ENCODE measurements around the gene CLSTN2. TPM values are rescaled to one million over a fixed set of nuclear protein-coding genes. Genes with fewer than 3 reads are reported as not detected.

Gene CLSTN2
- total RNA-seq, 4 donors from 2014 or later = 3.7 to 9.5 (median 7.4) TPM

GRCh38 chr3:139939681-139940190 is 4.8 kb downstream of the CLSTN2 start:
- H3K4me1 ChIP-seq = peaks cover 18 to 23% (median 20%) of the 10 kb centered on the region in 4 donors
- 83% methylated on average over 2 of the region's 2 CpGs for WGBS
- peak; percentile 89 for DNase-seq (ENCODE audit: extremely low spot score)
- no peak for TF ChIP-seq EP300 (IDR thresholded peaks at IDR 0.05)
- no peak for TF ChIP-seq POLR2AphosphoS5 (IDR thresholded peaks at IDR 0.05)
- TF ChIP-seq POLR2A (IDR thresholded peaks at IDR 0.05; ENCODE audit: low read depth) = no peak
- TF ChIP-seq, protein P1, sequence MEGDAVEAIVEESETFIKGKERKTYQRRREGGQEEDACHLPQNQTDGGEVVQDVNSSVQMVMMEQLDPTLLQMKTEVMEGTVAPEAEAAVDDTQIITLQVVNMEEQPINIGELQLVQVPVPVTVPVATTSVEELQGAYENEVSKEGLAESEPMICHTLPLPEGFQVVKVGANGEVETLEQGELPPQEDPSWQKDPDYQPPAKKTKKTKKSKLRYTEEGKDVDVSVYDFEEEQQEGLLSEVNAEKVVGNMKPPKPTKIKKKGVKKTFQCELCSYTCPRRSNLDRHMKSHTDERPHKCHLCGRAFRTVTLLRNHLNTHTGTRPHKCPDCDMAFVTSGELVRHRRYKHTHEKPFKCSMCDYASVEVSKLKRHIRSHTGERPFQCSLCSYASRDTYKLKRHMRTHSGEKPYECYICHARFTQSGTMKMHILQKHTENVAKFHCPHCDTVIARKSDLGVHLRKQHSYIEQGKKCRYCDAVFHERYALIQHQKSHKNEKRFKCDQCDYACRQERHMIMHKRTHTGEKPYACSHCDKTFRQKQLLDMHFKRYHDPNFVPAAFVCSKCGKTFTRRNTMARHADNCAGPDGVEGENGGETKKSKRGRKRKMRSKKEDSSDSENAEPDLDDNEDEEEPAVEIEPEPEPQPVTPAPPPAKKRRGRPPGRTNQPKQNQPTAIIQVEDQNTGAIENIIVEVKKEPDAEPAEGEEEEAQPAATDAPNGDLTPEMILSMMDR (IDR thresholded peaks at IDR 0.05) = no peak
- H3K4me3 ChIP-seq = no peak overlapping the region
- H3K36me3 ChIP-seq = no peaks in the 10 kb centered on the region
- peaks cover 0 to 70% (median 16%) of the 10 kb centered on the region in 4 donors for H3K27me3 ChIP-seq
- no peaks in the 10 kb centered on the region for H3K9me3 ChIP-seq
- H3K27ac ChIP-seq (replicated peaks in 1 of 4) = no peak overlapping the region
- intact Hi-C loops (cut with DNase I) = loop anchor here (10.0 kb wide), 1 partner anchor 925 kb away; no protein-coding TSS in a partner anchor

DNA sequence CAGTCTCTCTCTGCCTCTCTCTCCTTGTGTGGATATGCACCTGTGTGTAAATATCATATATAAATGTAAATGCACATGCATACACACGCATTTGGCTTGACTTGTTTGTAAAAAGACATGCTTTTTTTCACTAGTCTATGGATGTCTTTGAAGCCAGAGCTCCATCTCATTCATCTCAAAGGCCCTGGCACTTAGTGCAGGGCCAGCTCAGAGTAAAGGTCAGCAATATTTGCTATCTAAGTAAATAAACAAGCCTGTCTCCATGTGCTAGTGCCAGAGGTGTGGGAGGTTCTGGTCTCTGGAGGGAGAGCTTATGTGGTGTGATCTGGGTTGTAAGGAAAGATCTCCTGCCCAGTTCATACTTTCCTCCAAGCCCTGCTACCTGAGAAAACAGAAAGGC is 5.6 kb downstream of the CLSTN2 start:
- WGBS = 68% methylated on average over 1 of the region's 1 CpG
- H3K27ac ChIP-seq (replicated peaks in 1 of 4) = no peak overlapping the region
- peaks cover 0 to 61% (median 12%) of the 10 kb centered on the region in 4 donors for H3K27me3 ChIP-seq
- peak; percentile 70 for DNase-seq (ENCODE audit: extremely low spot score)
- H3K9me3 ChIP-seq = no peaks in the 10 kb centered on the region
- no peak for TF ChIP-seq EP300 (IDR thresholded peaks at IDR 0.05)
- TF ChIP-seq POLR2AphosphoS5 (IDR thresholded peaks at IDR 0.05) = no peak
- TF ChIP-seq POLR2A (IDR thresholded peaks at IDR 0.05; ENCODE audit: low read depth) = no peak
- TF ChIP-seq, protein P1 (IDR thresholded peaks at IDR 0.05) = no peak
- H3K36me3 ChIP-seq = no peaks in the 10 kb centered on the region
- no peak overlapping the region for H3K4me3 ChIP-seq
- H3K4me1 ChIP-seq = peaks cover 10 to 15% (median 13%) of the 10 kb centered on the region in 4 donors
- intact Hi-C loops (cut with DNase I) = no loop called here

- DNase-seq (ENCODE audit: extremely low spot score) = peak; percentile 70
- Histone ChIP-seq H3K9me3 (peaks cover 0 to 5% (median under 1%) of the 10 kb centered on the region in 4 donors), H3K27me3 (peaks cover 0 to 51% (median 4%) of the 10 kb centered on the region in 4 donors), H3K4me3 (no peak overlapping the region), H3K36me3 (no peaks in the 10 kb centered on the region), H3K4me1 (peaks cover under 1 to 9% (median 3%) of the 10 kb centered on the region in 4 donors), H3K27ac (replicated peaks in 1 of 4) (no peak overlapping the region)
- 83% methylated on average over 4 of the region's 4 CpGs for WGBS
- intact Hi-C loops (cut with DNase I) = no loop called here
- TF ChIP-seq EP300 (IDR thresholded peaks at IDR 0.05) = no peak
- no peak for TF ChIP-seq POLR2A (IDR thresholded peaks at IDR 0.05; ENCODE audit: low read depth)
- TF ChIP-seq, protein P1 (IDR thresholded peaks at IDR 0.05) = no peak
- TF ChIP-seq POLR2AphosphoS5 (IDR thresholded peaks at IDR 0.05) = no peak
Measured at GRCh38 chr3:139941580-139941979, 6.6 kb downstream of the CLSTN2 start.

GRCh38 chr3:139944256-139944910 is 9.4 kb downstream of the CLSTN2 start:
- Histone ChIP-seq H3K4me1 (peaks cover 0 to 3% (median 0%) of the 10 kb centered on the region in 4 donors), H3K9me3 (peaks cover 0 to 8% (median 4%) of the 10 kb centered on the region in 4 donors), H3K4me3 (no peak overlapping the region), H3K27ac (replicated peaks in 1 of 4) (no peak overlapping the region), H3K36me3 (no peaks in the 10 kb centered on the region), H3K27me3 (peaks cover 0 to 31% (median 0%) of the 10 kb centered on the region in 4 donors)
- TF ChIP-seq, protein P1 (IDR thresholded peaks at IDR 0.05) = no peak
- TF ChIP-seq POLR2A (IDR thresholded peaks at IDR 0.05; ENCODE audit: low read depth) (no peak), EP300 (IDR thresholded peaks at IDR 0.05) (no peak), POLR2AphosphoS5 (IDR thresholded peaks at IDR 0.05) (no peak)
- peak; percentile 72 for DNase-seq (ENCODE audit: extremely low spot score)
- 80% methylated on average over 7 of the region's 7 CpGs for WGBS
- intact Hi-C loops (cut with DNase I) = no loop called here

All from esophagus muscularis mucosa (tissue), 4 donors.